K562 (cell line): ENCODE data around the gene PHF5A. TPM values are rescaled to one million over a fixed set of nuclear protein-coding genes. Genes with fewer than 3 reads are reported as not detected.

Source experiments
- GABPB2 ChIP-seq: fragments of 250-450 bp; sonication (Bioruptor Pico); conservative IDR thresholded peaks from 2 replicates; pipeline ENCODE4 v1.5.1; 2021; ENCODE audit warnings: mild to moderate bottlenecking
- KAT2B ChIP-seq: IDR thresholded peaks from one replicate; pipeline ENCODE4 v1.6.1; 2012; ENCODE audit warnings: low read depth, mild to moderate bottlenecking, control low read depth, inconsistent platforms, low read length, moderate library complexity
- PHF8 ChIP-seq: fragments of 200-600 bp; sonication (generic); IDR thresholded peaks from 2 replicates; pipeline ENCODE4 v1.6.1; 2012; ENCODE audit warnings: mixed run types, mild to moderate bottlenecking, inconsistent platforms, low read length, moderate library complexity, borderline replicate concordance
- PKNOX1 ChIP-seq: fragments of 450-650 bp; IDR thresholded peaks from 2 replicates; pipeline ENCODE4 v1.6.1; 2016
- PRMT5 ChIP-seq: sonication (generic); formaldehyde crosslinking; IDR thresholded peaks from 2 replicates; pipeline ENCODE4 v1.5.0; 2020; ENCODE audit warnings: missing genetic modification reagents
- ZKSCAN8 ChIP-seq: fragments of 200-800 bp; sonication (Bioruptor generic); IDR thresholded peaks from 2 replicates; pipeline ENCODE4 v1.6.1; 2016; ENCODE audit warnings: missing genetic modification characterization, missing compliant biosample characterization
- polyA plus RNA-seq, 8 experiments: library from polyadenylated mRNA; depleted of rRNA in 4 of 8; stranded (reverse) in 5 of 8; unstranded in 3 of 8; fragments of >200 nt; fragmentation: Nextera tagmentation in 2 of 8; fragmentation: Illumina TruSeq in 1 of 8; extraction: Ambion mirVana in 2 of 8; extraction: Trizol in 1 of 8; gene quantifications; 2 replicates each; pipeline versions ENCODE4 v1.2.1 to v1.2.3, GENCODE V29; 2011 to 2014; ENCODE audit warnings: inconsistent platforms in 1 of 8, missing spikeins in 1 of 8
- total RNA-seq, 7 experiments: library from RNA; depleted of rRNA in 6 of 7; stranded (reverse); fragments of >200 nt in 6 of 7; fragmentation: Illumina TruSeq in 2 of 7; extraction: Trizol in 2 of 7; gene quantifications; 2 replicates each; pipeline versions ENCODE4 v1.2.1 to v1.2.3, GENCODE V29; 2011 to 2021; ENCODE audit warnings: low replicate concordance in 1 of 7
- TF ChIP-seq, protein P1 (sequence below): fragments of 450-650 bp; IDR thresholded peaks from 2 replicates; pipeline ENCODE4 v1.6.1; 2016; ENCODE audit warnings: low read depth
- TF ChIP-seq, protein P2 (sequence below): sonication (generic); formaldehyde crosslinking; IDR thresholded peaks from 2 replicates; pipeline ENCODE4 v1.8.0; 2022; ENCODE audit warnings: mild to moderate bottlenecking, missing genetic modification reagents

Gene PHF5A
- total and polyA plus RNA-seq, 9 of the 15 experiments (the other 6 are each of a cell fraction or from before 2014, with no cell fraction given), result 14.2 to 144 (median 101) TPM

DNA sequence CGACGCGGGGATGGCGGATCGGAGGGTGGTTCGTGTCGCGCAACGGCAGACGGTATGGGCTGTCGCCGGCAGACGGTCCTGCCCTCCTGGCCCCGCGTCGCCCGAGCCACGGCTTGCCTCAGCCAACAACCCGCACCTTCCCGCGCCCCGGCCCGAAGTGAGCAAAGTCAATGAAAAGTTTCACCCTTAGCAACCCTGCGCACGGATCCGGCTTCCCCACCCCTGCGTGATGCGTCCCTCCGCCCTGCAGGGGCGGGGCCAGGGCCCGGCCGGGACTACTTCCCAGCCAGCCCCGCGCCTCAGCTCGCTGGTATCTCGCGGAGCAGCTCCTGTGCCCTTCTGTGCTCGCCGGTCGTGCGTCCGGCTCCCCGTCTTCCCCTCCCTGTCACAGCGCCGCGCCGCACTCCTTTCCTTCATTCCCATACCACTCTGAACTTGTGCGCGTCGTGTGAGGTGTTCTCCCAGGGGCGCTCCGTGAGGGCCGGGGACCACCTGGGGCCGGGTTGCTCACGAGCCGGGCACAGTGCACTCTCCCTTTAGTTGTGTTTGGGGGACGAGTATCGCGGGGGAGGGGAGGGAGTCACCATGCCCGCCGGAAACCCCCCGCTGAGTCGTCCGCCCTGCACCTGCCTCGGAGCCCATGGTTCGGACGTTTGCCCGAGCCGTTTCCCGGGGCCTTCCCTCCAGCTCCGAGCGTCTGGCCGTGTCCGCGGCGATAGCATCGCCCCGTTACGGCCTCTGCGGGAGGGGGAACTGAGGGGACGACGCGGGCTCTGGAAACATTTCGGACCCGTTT is 21.7 kb downstream of the PHF5A start, which contains the start of gene TOB2 (continued):
- TF ChIP-seq, protein P1, sequence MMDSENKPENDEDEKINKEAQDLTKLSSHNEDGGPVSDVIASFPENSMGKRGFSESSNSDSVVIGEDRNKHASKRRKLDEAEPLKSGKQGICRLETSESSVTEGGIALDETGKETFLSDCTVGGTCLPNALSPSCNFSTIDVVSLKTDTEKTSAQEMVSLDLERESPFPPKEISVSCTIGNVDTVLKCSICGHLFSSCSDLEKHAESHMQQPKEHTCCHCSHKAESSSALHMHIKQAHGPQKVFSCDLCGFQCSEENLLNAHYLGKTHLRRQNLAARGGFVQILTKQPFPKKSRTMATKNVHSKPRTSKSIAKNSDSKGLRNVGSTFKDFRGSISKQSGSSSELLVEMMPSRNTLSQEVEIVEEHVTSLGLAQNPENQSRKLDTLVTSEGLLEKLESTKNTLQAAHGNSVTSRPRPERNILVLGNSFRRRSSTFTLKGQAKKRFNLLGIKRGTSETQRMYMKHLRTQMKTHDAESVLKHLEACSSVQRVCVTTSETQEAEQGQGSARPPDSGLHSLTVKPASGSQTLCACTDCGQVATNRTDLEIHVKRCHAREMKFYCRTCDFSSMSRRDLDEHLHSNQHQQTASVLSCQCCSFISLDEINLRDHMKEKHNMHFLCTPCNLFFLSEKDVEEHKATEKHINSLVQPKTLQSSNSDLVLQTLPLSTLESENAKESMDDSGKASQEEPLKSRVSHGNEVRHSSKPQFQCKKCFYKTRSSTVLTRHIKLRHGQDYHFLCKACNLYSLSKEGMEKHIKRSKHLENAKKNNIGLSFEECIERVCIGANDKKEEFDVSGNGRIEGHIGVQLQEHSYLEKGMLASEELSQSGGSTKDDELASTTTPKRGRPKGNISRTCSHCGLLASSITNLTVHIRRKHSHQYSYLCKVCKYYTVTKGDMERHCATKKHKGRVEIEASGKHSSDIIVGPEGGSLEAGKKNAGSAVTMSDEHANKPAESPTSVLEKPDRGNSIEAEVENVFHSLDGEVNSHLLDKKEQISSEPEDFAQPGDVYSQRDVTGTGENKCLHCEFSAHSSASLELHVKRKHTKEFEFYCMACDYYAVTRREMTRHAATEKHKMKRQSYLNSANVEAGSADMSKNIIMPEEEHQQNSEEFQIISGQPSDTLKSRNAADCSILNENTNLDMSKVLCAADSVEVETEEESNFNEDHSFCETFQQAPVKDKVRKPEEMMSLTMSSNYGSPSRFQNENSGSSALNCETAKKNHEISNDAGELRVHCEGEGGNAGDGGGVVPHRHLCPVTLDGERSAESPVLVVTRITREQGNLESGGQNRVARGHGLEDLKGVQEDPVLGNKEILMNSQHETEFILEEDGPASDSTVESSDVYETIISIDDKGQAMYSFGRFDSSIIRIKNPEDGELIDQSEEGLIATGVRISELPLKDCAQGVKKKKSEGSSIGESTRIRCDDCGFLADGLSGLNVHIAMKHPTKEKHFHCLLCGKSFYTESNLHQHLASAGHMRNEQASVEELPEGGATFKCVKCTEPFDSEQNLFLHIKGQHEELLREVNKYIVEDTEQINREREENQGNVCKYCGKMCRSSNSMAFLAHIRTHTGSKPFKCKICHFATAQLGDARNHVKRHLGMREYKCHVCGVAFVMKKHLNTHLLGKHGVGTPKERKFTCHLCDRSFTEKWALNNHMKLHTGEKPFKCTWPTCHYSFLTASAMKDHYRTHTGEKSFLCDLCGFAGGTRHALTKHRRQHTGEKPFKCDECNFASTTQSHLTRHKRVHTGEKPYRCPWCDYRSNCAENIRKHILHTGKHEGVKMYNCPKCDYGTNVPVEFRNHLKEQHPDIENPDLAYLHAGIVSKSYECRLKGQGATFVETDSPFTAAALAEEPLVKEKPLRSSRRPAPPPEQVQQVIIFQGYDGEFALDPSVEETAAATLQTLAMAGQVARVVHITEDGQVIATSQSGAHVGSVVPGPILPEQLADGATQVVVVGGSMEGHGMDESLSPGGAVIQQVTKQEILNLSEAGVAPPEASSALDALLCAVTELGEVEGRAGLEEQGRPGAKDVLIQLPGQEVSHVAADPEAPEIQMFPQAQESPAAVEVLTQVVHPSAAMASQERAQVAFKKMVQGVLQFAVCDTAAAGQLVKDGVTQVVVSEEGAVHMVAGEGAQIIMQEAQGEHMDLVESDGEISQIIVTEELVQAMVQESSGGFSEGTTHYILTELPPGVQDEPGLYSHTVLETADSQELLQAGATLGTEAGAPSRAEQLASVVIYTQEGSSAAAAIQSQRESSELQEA, result no peak
- TF ChIP-seq PHF8, result peak; percentile 69; the same call in 1 of the 2 replicates
- no peak for TF ChIP-seq PRMT5 (CRISPR knock-in tag)
- TF ChIP-seq PKNOX1, result 0 out of 2 replicates have a peak, but pooled peaks have one; percentile 20
- no peak for TF ChIP-seq KAT2B
- TF ChIP-seq, protein P2, sequence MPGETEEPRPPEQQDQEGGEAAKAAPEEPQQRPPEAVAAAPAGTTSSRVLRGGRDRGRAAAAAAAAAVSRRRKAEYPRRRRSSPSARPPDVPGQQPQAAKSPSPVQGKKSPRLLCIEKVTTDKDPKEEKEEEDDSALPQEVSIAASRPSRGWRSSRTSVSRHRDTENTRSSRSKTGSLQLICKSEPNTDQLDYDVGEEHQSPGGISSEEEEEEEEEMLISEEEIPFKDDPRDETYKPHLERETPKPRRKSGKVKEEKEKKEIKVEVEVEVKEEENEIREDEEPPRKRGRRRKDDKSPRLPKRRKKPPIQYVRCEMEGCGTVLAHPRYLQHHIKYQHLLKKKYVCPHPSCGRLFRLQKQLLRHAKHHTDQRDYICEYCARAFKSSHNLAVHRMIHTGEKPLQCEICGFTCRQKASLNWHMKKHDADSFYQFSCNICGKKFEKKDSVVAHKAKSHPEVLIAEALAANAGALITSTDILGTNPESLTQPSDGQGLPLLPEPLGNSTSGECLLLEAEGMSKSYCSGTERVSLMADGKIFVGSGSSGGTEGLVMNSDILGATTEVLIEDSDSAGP (CRISPR knock-in tag), result no peak
- TF ChIP-seq GABPB2 (CRISPR knock-in tag), result no peak
- no peak for TF ChIP-seq ZKSCAN8
